SHP77 (cell line): ENCODE results near the gene HEATR1.
A peak's percentile ranks its signal among the peaks of the same experiment; 100 is the strongest.
"Not testable (repeated sequence)": the region's sequence is repeated elsewhere in the genome, so short reads cannot be mapped to it uniquely, and the experiment has no call there.

Experiments
- DNase-seq, 2 experiments: peaks; one replicate each; lab custom pipeline; 2025; lab: John Stamatoyannopoulos, UW

The HEATR1 gene

GRCh38 chr1:236508593-236509027 lies 95.7 kb downstream of the HEATR1 start:
- DNase-seq: no peak

DNA sequence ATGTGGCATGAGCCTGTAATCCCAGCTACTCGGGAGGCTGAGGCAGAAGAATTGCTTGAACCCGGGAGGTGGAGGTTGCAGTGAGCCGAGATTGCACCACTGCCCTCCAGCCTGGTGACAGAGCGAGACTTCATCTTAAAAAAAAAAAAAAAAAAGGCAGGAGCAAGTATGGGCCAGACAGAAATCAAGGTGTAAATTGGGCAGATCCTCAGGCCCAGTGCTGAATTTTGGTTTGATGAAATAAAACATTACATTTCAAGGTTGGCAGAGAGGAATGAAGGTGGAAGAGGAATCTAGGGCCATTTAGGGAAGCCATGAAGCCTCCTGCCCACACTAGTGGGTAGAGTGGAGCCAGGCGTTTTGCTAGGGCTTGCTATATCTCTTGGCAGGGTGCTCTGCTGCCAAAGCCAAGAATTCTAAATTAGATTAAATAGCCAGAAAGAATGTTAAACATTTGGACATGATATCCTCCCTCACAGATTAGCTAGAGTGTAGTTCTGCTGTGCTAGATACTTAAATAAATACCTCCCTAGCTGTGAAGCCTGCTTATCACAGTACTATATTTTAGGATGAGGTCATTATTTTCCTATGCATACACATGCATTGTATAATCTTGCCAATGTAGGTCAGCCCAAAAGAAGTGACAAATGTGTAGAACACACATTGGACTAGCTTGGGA lies 97.2 kb downstream of the HEATR1 start:
- DNase-seq: no peak

- DNase-seq: not testable (repeated sequence)
These were observed 100.0 kb downstream of the HEATR1 start for GRCh38 chr1:236504338-236504737.

DNA sequence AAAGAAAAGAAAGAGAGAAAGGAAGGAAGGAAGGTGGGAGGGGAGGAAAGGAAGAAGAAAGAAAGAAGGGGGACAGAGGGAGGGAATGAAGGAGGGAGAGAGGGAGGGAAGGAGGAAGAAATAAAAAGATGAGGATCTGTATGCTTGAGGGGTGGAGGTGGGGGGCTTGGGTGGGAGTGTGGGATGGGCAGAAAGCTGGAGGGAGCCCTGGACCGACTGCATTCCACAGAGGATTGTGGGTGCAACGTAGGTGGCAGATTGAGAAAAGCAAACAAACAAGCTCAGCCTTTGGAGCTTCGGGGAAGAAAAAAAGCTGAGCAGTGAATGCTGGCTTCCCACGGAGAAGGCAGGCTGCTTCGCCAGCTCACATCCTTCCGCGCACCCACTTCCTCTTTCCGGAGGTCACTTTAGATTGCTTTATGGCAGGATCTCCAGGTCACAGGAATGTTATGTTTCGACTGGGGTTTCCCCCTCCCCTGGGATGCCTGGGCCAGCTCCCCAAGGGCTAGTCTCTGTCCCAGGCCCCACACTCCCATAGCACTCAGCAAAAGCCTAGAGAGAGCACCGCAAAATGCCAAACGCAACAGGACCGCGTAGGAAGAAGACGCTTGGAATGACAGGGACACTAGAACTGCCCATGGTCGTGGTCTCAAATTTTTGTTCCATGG lies 101.2 kb downstream of the HEATR1 start:
- peak in 1 of 2 experiments; percentile 25 for DNase-seq

GRCh38 chr1:236502579-236502971 lies 101.7 kb downstream of the HEATR1 start:
- no peak for DNase-seq

GRCh38 chr1:236501093-236501492 lies 103.2 kb downstream of the HEATR1 start:
- no peak for DNase-seq
